Upper lobe of left lung (tissue), 4 donors: ENCODE data around the gene EIF4G3.

Experiments
- CTCF ChIP-seq, 6 experiments: fragments of 450-650 bp in 4 of 6; fragments of 200-600 bp in 2 of 6; sonication (generic) in 2 of 6; IDR thresholded peaks; one replicate each; pipeline ENCODE4 v1.5.1; 2016 to 2019; ENCODE audit warnings: antibody characterized with exemption in 6 of 6
- EP300 ChIP-seq, 4 donors: sonication (generic); formaldehyde crosslinking; IDR thresholded peaks; one replicate each; pipeline ENCODE4 v1.5.1; 2017; ENCODE audit warnings: antibody characterized with exemption in 4 of 4, control low read depth in 2 of 4
- POLR2AphosphoS5 ChIP-seq, 2 donors: sonication (generic); formaldehyde crosslinking; IDR thresholded peaks; one replicate each; pipeline ENCODE4 v1.5.1; 2017; ENCODE audit warnings: antibody characterized with exemption in 2 of 2

- TF ChIP-seq POLR2AphosphoS5 (IDR thresholded peaks at IDR 0.05): no peak
- TF ChIP-seq CTCF (IDR thresholded peaks at IDR 0.05): no peak
- no peak for TF ChIP-seq EP300 (IDR thresholded peaks at IDR 0.05)
Measured at GRCh38 chr1:20948101-20948500, 228.6 kb downstream of the EIF4G3 start.
